HG03039 (cell line): ENCODE data around the gene GABARAP.

ENCODE experiments used
- ATAC-seq: cut with Tn5 transposase; IDR thresholded peaks from one replicate; pipeline ENCODE4 v1.9.1; 2021; ENCODE audit warnings: mild to moderate bottlenecking, moderate library complexity; ENCODE audit not compliant: unreplicated experiment

Gene GABARAP

DNA sequence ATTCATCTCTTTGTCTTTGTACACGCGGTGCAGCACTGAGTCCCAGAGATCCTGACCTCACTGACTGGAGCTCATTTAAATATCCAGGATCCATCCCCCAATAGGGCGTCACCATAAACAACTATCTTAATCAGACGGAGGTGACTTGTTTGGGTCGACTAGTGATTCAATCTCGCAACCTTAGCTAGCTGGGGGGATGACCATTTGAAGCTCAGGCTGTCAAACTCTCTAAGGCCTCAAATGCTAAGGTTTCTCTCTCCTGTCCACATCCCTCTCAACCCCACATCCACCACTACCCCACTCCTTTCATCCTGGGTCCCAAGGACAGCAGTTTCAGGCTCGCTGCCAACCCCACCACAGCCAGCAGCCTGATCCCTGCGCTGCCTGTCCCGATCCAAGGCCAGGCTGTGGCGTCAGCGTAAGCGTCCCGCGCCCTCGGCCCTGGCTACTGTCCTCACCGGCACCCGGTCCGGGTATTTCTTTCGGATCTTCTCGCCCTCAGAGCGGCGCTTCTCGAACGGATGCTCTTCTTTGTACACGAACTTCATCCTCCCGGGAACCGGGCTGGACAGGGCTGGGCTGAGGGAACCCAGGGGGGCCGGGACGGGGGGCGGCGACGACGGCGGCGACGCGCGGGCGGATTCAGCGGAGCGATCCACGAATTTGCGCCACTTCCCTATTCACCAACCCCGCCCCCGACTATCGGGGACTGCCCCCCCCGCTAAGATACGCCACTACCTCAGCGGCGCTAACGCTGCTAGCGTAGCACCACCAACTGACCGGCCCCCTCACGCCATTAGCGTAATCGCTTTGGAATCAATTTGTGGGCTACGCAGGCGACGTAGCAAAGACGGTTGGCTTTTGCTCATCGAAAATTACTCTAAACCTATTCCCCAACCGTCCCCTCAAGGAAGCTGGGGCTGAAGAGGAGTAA is at the start of gene GABARAP:
Gene GABARAP (minus strand): TSS at position 667 of the 934 bp plus-strand sequence. CDS start 119 bp downstream, at position 548.
- peak; percentile 23 for ATAC-seq

- no peak for ATAC-seq
Observed at GRCh38 chr17:7290685-7291084, 48.4 kb upstream of the GABARAP start.

- no peak for ATAC-seq
Observed at GRCh38 chr17:7290166-7290565, 47.9 kb upstream of the GABARAP start.

DNA sequence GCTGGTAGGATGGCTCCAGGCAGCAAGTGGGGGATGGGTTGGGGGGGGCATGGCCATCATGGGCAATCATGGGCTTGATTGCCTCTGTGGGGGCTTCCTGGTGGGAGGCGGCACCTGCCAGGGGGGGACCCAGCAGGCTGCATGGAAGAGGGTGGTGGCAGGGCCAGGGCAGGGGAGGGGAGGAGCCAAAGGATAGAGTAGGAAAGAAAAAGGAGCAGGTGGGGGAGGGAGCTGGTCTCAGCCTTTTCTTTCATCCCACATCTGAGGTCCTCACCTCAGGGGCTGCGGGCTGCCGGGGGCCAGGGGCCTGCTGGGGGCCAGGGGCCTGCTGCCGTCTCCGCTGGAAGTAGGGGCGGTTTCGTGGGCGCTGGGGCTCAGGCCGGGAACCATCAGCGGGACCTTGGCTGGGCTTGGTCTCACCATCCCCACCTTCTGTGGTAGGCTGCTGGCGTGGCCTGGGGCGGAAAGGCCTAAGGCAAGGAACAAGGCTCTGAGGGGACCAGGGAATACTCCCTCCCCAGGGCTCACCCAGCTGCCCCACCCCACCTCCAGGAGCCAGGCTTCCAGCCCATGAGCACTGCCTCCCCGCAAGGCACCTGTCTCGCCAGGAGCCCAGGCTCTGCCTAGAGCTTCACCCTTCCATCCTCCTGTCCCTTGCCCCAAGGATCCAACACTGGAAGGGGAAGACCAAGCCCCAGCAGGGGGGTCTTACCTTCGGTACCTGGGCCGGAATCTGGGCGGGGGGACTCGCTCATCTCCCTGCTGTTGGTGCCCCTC is 47.2 kb upstream of the GABARAP start:
- no peak for ATAC-seq

GRCh38 chr17:7285679-7286078 is 43.4 kb upstream of the GABARAP start:
- ATAC-seq = no peak

GRCh38 chr17:7284911-7285310 is 42.7 kb upstream of the GABARAP start:
- ATAC-seq = no peak

DNA sequence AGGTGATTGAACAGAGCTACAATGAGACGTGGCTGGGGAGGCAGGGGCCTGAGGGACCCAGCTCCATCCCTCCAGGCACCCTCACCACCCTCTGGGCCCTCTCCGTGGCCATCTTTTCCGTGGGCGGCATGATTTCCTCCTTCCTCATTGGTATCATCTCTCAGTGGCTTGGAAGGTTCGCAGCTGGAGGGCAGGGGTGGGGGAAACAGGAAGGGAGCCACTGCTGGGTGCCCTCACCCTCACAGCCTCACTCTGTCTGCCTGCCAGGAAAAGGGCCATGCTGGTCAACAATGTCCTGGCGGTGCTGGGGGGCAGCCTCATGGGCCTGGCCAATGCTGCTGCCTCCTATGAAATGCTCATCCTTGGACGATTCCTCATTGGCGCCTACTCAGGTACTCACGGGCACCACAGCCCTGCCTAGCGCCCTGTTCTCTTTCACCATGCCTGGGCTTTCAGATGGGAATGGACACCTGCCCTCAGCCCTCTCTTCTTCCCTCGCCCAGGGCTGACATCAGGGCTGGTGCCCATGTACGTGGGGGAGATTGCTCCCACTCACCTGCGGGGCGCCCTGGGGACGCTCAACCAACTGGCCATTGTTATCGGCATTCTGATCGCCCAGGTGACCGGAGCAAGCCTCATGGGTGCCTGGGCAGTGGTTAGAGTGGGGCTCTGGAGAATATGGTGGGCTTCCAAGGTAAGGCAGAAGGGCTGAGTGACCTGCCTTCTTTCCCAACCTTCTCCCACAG is 41.4 kb upstream of the GABARAP start:
- no peak for ATAC-seq

GRCh38 chr17:7282752-7283321 is 40.6 kb upstream of the GABARAP start:
- ATAC-seq = no peak

- no peak for ATAC-seq
Observed at GRCh38 chr17:7281953-7282751, 39.9 kb upstream of the GABARAP start.

GRCh38 chr17:7281074-7281952 is 39.1 kb upstream of the GABARAP start, which contains the start of gene SLC2A4:
TSS of gene SLC2A4 (plus strand) at chr17:7281718. CDS start at chr17:7281935, 217 bp downstream.
- ATAC-seq = peak; percentile 59

GRCh38 chr17:7280519-7281073 is 38.3 kb upstream of the GABARAP start:
- no peak for ATAC-seq

DNA sequence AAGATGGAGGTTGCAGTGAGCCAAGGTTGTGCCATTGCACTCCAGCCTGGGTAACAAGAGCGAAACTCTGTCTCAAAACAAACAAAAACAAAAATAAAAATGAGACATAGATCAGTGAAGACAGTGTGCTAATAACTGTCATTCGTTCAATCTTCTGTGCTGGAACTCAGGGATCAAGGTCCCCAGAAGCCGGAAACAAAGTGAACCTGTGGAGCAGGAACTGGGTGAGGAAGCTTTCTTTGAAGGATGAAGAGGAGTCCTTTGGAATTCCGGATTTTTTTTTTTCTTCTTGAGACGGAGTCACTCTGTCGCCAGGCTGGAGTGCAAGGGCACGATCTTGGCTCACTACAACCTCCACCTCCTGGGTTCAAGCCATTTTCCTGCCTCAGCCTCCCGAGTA is 37.2 kb upstream of the GABARAP start:
- ATAC-seq = no peak

GRCh38 chr17:7266784-7267183 is 24.5 kb upstream of the GABARAP start:
- ATAC-seq = no peak

DNA sequence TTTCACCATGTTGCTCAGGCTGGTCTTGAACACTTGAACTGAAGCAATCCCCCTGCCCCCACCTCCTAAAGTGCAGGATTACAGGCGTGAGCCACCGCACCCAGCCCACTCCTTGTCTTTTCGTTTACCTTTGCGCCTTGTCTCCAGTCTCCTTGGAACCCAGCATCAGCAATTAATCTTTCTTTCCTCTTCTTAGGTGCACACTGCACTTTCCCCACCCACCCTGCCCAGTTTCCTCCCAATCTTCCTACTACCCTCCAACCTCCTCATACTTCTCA is 21.5 kb upstream of the GABARAP start:
- ATAC-seq = no peak

DNA sequence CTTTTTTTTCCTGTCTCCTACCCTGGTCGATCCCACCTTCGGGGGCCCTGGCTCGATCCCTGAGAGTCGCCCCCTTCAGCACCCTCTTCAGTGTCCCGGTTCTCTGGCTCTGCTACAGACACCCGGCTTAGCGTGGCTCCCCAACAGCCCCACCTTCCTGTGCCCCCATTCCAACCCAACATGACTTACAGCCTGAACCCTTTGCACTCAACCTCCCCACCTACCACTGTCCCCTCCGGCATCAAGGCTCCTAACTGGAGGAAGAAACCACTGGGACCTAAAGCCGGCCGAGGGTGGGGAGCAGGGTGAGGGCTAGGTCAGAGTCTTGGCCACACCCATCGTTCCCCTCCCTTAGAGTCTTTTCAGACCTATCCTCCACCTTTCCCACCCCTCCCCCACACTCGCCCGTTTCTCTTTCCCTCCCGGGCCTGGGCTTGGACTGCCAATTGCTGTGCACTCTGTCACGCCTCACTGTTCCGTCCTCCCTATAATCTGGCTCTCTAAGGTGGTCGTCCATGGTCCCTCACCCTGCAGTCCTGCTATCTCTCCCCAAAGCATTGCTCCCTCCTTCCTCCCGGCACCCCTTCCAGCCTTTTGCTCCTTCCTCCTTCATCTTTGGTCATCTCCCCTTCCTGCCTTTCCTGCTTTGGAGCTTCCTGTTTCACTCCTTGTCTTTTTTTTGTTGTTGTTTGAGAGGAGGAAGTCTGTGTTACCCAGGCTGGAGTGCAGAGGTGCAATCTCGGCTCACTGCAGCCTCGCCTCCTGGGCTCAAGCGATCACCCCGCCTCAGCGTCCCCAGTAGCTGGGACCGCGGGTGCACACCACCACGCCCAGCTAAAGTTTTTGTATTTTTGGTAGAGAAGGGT is 20.9 kb upstream of the GABARAP start:
- no peak for ATAC-seq

- ATAC-seq = no peak
Observed at GRCh38 chr17:7262192-7262934, 20.1 kb upstream of the GABARAP start, which contains the start of gene CLDN7. TSS of gene CLDN7 (minus strand) at chr17:7262478. CDS start at chr17:7262043, 435 bp downstream.
